Liver (tissue), 3 donors: Measurements from ENCODE around the gene ATPAF1.

Experiments used
- ATF3 ChIP-seq: IDR thresholded peaks from 2 replicates; pipeline ENCODE4 v1.6.1; 2016; ENCODE audit warnings: antibody characterized with exemption
- CTCF ChIP-seq: fragments of 150-350 bp; IDR thresholded peaks from 2 replicates; pipeline ENCODE4 v1.5.1; 2017; ENCODE audit warnings: improper control_type of control experiment, low read depth, low read length; ENCODE audit not compliant: missing input control
- EGR1 ChIP-seq, 2 donors: IDR thresholded peaks; 2 replicates each; pipeline ENCODE4 v1.6.1; 2016 to 2018; ENCODE audit warnings: antibody characterized with exemption in 2 of 2, low read depth in 2 of 2
- GABPA ChIP-seq, 2 donors: IDR thresholded peaks in 1 of 2; conservative IDR thresholded peaks in 1 of 2; 2 replicates each; pipeline ENCODE4 v1.6.1; 2016; ENCODE audit warnings: antibody characterized with exemption in 2 of 2, mild to moderate bottlenecking in 1 of 2, moderate library complexity in 1 of 2
- MAX ChIP-seq: IDR thresholded peaks from 2 replicates; pipeline ENCODE4 v1.6.1; 2016; ENCODE audit warnings: antibody characterized with exemption
- RAD21 ChIP-seq, 2 donors: IDR thresholded peaks; 2 replicates each; pipeline ENCODE4 v1.6.1; 2016; ENCODE audit warnings: antibody characterized with exemption in 2 of 2, mild to moderate bottlenecking in 2 of 2
- RXRA ChIP-seq, 2 donors: IDR thresholded peaks; 2 replicates each; pipeline ENCODE4 v1.6.1; 2017 to 2018; ENCODE audit warnings: antibody characterized with exemption in 2 of 2, mild to moderate bottlenecking in 1 of 2
- SP1 ChIP-seq: IDR thresholded peaks from 2 replicates; pipeline ENCODE4 v1.6.1; 2018; ENCODE audit warnings: antibody characterized with exemption, mild to moderate bottlenecking
- ZBTB33 ChIP-seq: IDR thresholded peaks from 2 replicates; pipeline ENCODE4 v1.6.1; 2016; ENCODE audit warnings: antibody characterized with exemption
- donor health status: healthy.
- donor health status: healthy.

GRCh38 chr1:46605232-46605631 is 62.9 kb downstream of the ATPAF1 start:
- no peak for TF ChIP-seq CTCF
- TF ChIP-seq EGR1 (IDR thresholded peaks at IDR 0.05; ENCODE audit: low read depth in 2 of 2), result no peak
- TF ChIP-seq SP1, result no peak
- TF ChIP-seq ATF3, result no peak
- TF ChIP-seq RAD21 (IDR thresholded peaks at IDR 0.05), result no peak
- TF ChIP-seq MAX, result no peak
- no peak for TF ChIP-seq RXRA (IDR thresholded peaks at IDR 0.05)
- TF ChIP-seq GABPA (IDR thresholded peaks at IDR 0.05 in 1 of 2, conservative IDR thresholded peaks at IDR 0.05 in 1 of 2), result no peak
- no peak for TF ChIP-seq ZBTB33
